GM18868 (cell line): Measurements from ENCODE around the gene TMX4.
"Not testable (repeated sequence)": the region's sequence is repeated elsewhere in the genome, so short reads cannot be mapped to it uniquely, and the experiment has no call there.

Experiments used
- ATAC-seq: cut with Tn5 transposase; IDR thresholded peaks from one replicate; pipeline ENCODE4 v1.9.1; 2021; ENCODE audit warnings: mild to moderate bottlenecking, moderate library complexity; ENCODE audit not compliant: unreplicated experiment

TMX4 gene

GRCh38 chr20:7974785-7975435, 44.7 kb downstream of the TMX4 start:
- ATAC-seq, result no peak

- ATAC-seq, result no peak
Measured at GRCh38 chr20:7971536-7972280, 47.9 kb downstream of the TMX4 start.

- no peak for ATAC-seq
Measured at GRCh38 chr20:7967199-7967844, 52.2 kb downstream of the TMX4 start.

- ATAC-seq, result no peak
Measured at GRCh38 chr20:7966176-7966575, 53.4 kb downstream of the TMX4 start.

- ATAC-seq, result no peak
Measured at GRCh38 chr20:7959484-7959883, 60.1 kb downstream of the TMX4 start.

GRCh38 chr20:7956561-7956960, 63.0 kb downstream of the TMX4 start:
- ATAC-seq, result not testable (repeated sequence)

- no peak for ATAC-seq
Measured at GRCh38 chr20:7950387-7950786, 69.2 kb downstream of the TMX4 start.

- ATAC-seq, result no peak
Measured at GRCh38 chr20:7943891-7944290, 75.7 kb downstream of the TMX4 start.

- ATAC-seq, result no peak
Measured at GRCh38 chr20:7940341-7940740, 79.2 kb downstream of the TMX4 start, which contains the start of gene HAO1. TSS of gene HAO1 (minus strand) at chr20:7940458. CDS start at chr20:7940422, 36 bp downstream.

- no peak for ATAC-seq
Measured at GRCh38 chr20:7939663-7940062, 79.9 kb downstream of the TMX4 start.

- ATAC-seq, result no peak
Measured at GRCh38 chr20:7938058-7938457, 81.5 kb downstream of the TMX4 start.

GRCh38 chr20:7937328-7937727, 82.2 kb downstream of the TMX4 start:
- ATAC-seq, result no peak

- peak; percentile 81 for ATAC-seq
Measured at GRCh38 chr20:7935027-7935551, 84.5 kb downstream of the TMX4 start.

GRCh38 chr20:7933346-7933745, 86.2 kb downstream of the TMX4 start:
- ATAC-seq, result no peak

GRCh38 chr20:7930343-7930742, 89.2 kb downstream of the TMX4 start:
- ATAC-seq, result no peak
